HCT116 (cell line): ENCODE data around the gene FRK. TPM values are rescaled to one million over a fixed set of nuclear protein-coding genes. Genes with fewer than 3 reads are reported as not detected.

Experiments
- ATAC-seq: fragments of 200-7000 bp; cut with Tn5 transposase; 2 replicates; pipeline ENCODE4 v1.9.1; 2020; ENCODE audit warnings: mild to moderate bottlenecking, moderate library complexity
- BruUV-seq: library from RNA; stranded (reverse); fragments of 400-500 nt; replicated peaks from 2 replicates; lab custom pipeline; 2021; lab: Mats Ljungman, UMichigan
- CTCF ChIA-PET: fragments of 300-600 bp; sonication (Branson Sonifier 250); formaldehyde crosslinking; loops from one replicate; lab custom pipeline; 2021; ENCODE audit warnings: antibody characterized with exemption; lab: Charles Lee
- POLR2A ChIA-PET: fragments of 300-600, 350-600 bp; sonication (Branson Sonifier 250); formaldehyde crosslinking; loops from one replicate; lab custom pipeline; 2021; ENCODE audit warnings: antibody characterized with exemption; lab: Charles Lee
- RAD21 ChIA-PET, 2 experiments: fragments of 300-600 bp; sonication (Branson Sonifier 250); formaldehyde crosslinking; loops; one replicate each; lab custom pipeline; 2023; ENCODE audit warnings: low total read pairs in 2 of 2; ENCODE audit not compliant: uncharacterized antibody in 2 of 2, unreplicated experiment in 2 of 2, low non-redundant PET in 1 of 2; lab: Charles Lee
- DNase-seq: peaks from one replicate; pipeline ENCODE4 v3.0.0-alpha.2; 2010; ENCODE audit warnings: low read depth, low spot score
- H2AFZ ChIP-seq: fragments of 200-600 bp; shearing (Covaris generic), sonication (generic); 2 replicates; pipeline ENCODE4 v1.6.1; 2017; ENCODE audit warnings: low read depth, mixed run types, mixed read lengths, antibody characterized with exemption, low read length; ENCODE audit not compliant: poor library complexity, severe bottlenecking
- H3K27ac ChIP-seq: 2 replicates; pipeline ENCODE4 v1.5.1; 2012; ENCODE audit warnings: low read depth, low read length
- H3K27me3 ChIP-seq: fragments of 200-600 bp; sonication (generic); 2 replicates; pipeline ENCODE4 v1.6.1; 2016; ENCODE audit warnings: mixed run types, low read length, mixed read lengths; ENCODE audit not compliant: insufficient read depth
- H3K36me3 ChIP-seq, 2 experiments: fragments of 200-500 bp in 1 of 2; fragments of 200-600 bp in 1 of 2; sonication (Bioruptor generic) in 1 of 2; sonication (generic) in 1 of 2; 2 replicates each; pipeline versions ENCODE4 v1.5.1 to v1.6.1; 2014 to 2016; ENCODE audit warnings: low read length in 2 of 2, inconsistent platforms in 1 of 2, mixed read lengths in 1 of 2, mixed run types in 1 of 2; ENCODE audit not compliant: insufficient read depth in 2 of 2, control insufficient read depth in 1 of 2
- H3K4me1 ChIP-seq, 2 experiments: fragments of 200-600 bp in 1 of 2; sonication (generic) in 1 of 2; 2 replicates each; pipeline versions ENCODE4 v1.5.1 to v1.6.1; 2012 to 2017; ENCODE audit warnings: low read length in 2 of 2, inconsistent platforms in 1 of 2, mild to moderate bottlenecking in 1 of 2, mixed read lengths in 1 of 2, mixed run types in 1 of 2, moderate library complexity in 1 of 2; ENCODE audit not compliant: insufficient read depth in 2 of 2, control insufficient read depth in 1 of 2
- H3K4me2 ChIP-seq: fragments of 200-600 bp; sonication (generic); 2 replicates; pipeline ENCODE4 v1.6.1; 2017; ENCODE audit warnings: mixed run types, low read length, mixed read lengths
- H3K4me3 ChIP-seq, 2 experiments: fragments of 200-600 bp in 1 of 2; sonication (generic) in 1 of 2; replicated peaks in 1 of 2; 2 replicates each; pipeline ENCODE4 v1.5.1; 2011 to 2016; ENCODE audit warnings: low read length in 2 of 2, control low read depth in 1 of 2, low read depth in 1 of 2, mild to moderate bottlenecking in 1 of 2, mixed read lengths in 1 of 2, mixed run types in 1 of 2
- H3K79me2 ChIP-seq: fragments of 200-600 bp; sonication (generic); 2 replicates; pipeline ENCODE4 v1.6.1; 2017; ENCODE audit warnings: mild to moderate bottlenecking, mixed run types, low read length, moderate library complexity, mixed read lengths; ENCODE audit not compliant: insufficient read depth
- H3K9ac ChIP-seq: fragments of 200-600 bp; sonication (generic); 2 replicates; pipeline ENCODE4 v1.6.1; 2016; ENCODE audit warnings: low read length, mixed read lengths
- H3K9me2 ChIP-seq: fragments of 200-600 bp; sonication (generic), shearing (Covaris generic); 2 replicates; pipeline ENCODE4 v1.6.1; 2017; ENCODE audit warnings: mixed run types, mild to moderate bottlenecking, moderate library complexity; ENCODE audit not compliant: insufficient read depth
- H3K9me3 ChIP-seq, 2 experiments: fragments of 200-500 bp in 1 of 2; fragments of 200-600 bp in 1 of 2; sonication (Bioruptor generic) in 1 of 2; sonication (generic) in 1 of 2; 2 replicates each; pipeline ENCODE4 v1.6.1; 2014 to 2017; ENCODE audit warnings: low read length in 2 of 2, mixed read lengths in 2 of 2, inconsistent platforms in 1 of 2, low read depth in 1 of 2, mild to moderate bottlenecking in 1 of 2, mixed run types in 1 of 2, moderate library complexity in 1 of 2; ENCODE audit not compliant: control insufficient read depth in 1 of 2, insufficient read depth in 1 of 2
- H4K20me1 ChIP-seq: fragments of 200-600 bp; sonication (generic), shearing (Covaris generic); 2 replicates; pipeline ENCODE4 v1.6.1; 2017; ENCODE audit warnings: mixed run types, mild to moderate bottlenecking, moderate library complexity; ENCODE audit not compliant: insufficient read depth
- ATF3 ChIP-seq: IDR thresholded peaks from 2 replicates; pipeline ENCODE4 v1.6.1; 2012
- CBX3 ChIP-seq: IDR thresholded peaks from 2 replicates; pipeline ENCODE4 v1.6.1; 2012; ENCODE audit warnings: low read depth
- CEBPB ChIP-seq: IDR thresholded peaks from 2 replicates; pipeline ENCODE4 v1.6.1; 2012; ENCODE audit warnings: low read depth
- CTCF ChIP-seq, 3 experiments: fragments of 200-600 bp in 1 of 3; sonication (generic) in 1 of 3; IDR thresholded peaks in 2 of 3; conservative IDR thresholded peaks in 1 of 3; 2 replicates each; pipeline ENCODE4 v1.5.1; 2012 to 2017; ENCODE audit warnings: low read depth in 2 of 3, low read length in 2 of 3, antibody characterized with exemption in 1 of 3, borderline replicate concordance in 1 of 3, control low read depth in 1 of 3, mild to moderate bottlenecking in 1 of 3, mixed read lengths in 1 of 3, mixed run types in 1 of 3, moderate library complexity in 1 of 3; ENCODE audit not compliant: insufficient read depth in 1 of 3
- EGR1 ChIP-seq: IDR thresholded peaks from 2 replicates; pipeline ENCODE4 v1.6.1; 2012; ENCODE audit warnings: low read depth
- EZH2 ChIP-seq: fragments of 200-600 bp; sonication (generic); IDR thresholded peaks from 2 replicates; pipeline ENCODE4 v1.6.1; 2017; ENCODE audit warnings: antibody characterized with exemption, mixed run types
- EZH2phosphoT487 ChIP-seq: fragments of 200-600 bp; IDR thresholded peaks from 2 replicates; pipeline ENCODE4 v1.6.1; 2018; ENCODE audit warnings: antibody characterized with exemption, borderline replicate concordance
- FOSL1 ChIP-seq: IDR thresholded peaks from 2 replicates; pipeline ENCODE4 v1.6.1; 2012; ENCODE audit warnings: low read depth
- JUND ChIP-seq: IDR thresholded peaks from 2 replicates; pipeline ENCODE4 v1.6.1; 2012
- POLR2A ChIP-seq: IDR thresholded peaks from 2 replicates; pipeline ENCODE4 v1.7.0; 2011; ENCODE audit warnings: borderline replicate concordance; ENCODE audit not compliant: insufficient read depth, insufficient read length; ENCODE audit errors: extremely low read depth
- RAD21 ChIP-seq: IDR thresholded peaks from 2 replicates; pipeline ENCODE4 v1.6.1; 2012; ENCODE audit warnings: low read depth, mild to moderate bottlenecking
- SIN3A ChIP-seq: IDR thresholded peaks from 2 replicates; pipeline ENCODE4 v1.6.1; 2012; ENCODE audit warnings: low read depth
- SRF ChIP-seq: IDR thresholded peaks from 2 replicates; pipeline ENCODE4 v1.6.1; 2012; ENCODE audit warnings: low read depth
- TCF7L2 ChIP-seq: IDR thresholded peaks from 2 replicates; pipeline ENCODE4 v1.7.0; 2011; ENCODE audit warnings: borderline replicate concordance, inconsistent platforms; ENCODE audit not compliant: insufficient read depth, insufficient read length; ENCODE audit errors: extremely low read depth
- ZNF274 ChIP-seq: fragments of 200-500 bp; sonication (Bioruptor generic); IDR thresholded peaks from 2 replicates; pipeline ENCODE4 v1.6.1; 2014; ENCODE audit warnings: mild to moderate bottlenecking, low read depth, low read length, inconsistent platforms
- intact Hi-C: fragments of 100-400 bp; cut with micrococcal nuclease; formaldehyde crosslinking; loops from 2 replicates; pipeline ENCODE4 v1.10.0; 2022
- total RNA-seq: library from RNA; stranded (reverse); gene quantifications from one replicate; pipeline ENCODE4 v1.2.1, GENCODE V29; 2021; ENCODE audit not compliant: unreplicated experiment
- TF ChIP-seq, protein P1 (sequence below): IDR thresholded peaks from 2 replicates; pipeline ENCODE4 v1.6.1; 2012
- TF ChIP-seq, protein P2 (sequence below): IDR thresholded peaks from 2 replicates; pipeline ENCODE4 v1.6.1; 2012; ENCODE audit warnings: low read depth
- TF ChIP-seq, protein P3 (sequence below): IDR thresholded peaks from 2 replicates; pipeline ENCODE4 v1.6.1; 2011; ENCODE audit warnings: mild to moderate bottlenecking, low read length, moderate library complexity; ENCODE audit not compliant: insufficient replicate concordance; ENCODE audit errors: extremely low read depth

The FRK gene
- total RNA-seq, 1 experiment from 2014 or later: 3.7 TPM

DNA sequence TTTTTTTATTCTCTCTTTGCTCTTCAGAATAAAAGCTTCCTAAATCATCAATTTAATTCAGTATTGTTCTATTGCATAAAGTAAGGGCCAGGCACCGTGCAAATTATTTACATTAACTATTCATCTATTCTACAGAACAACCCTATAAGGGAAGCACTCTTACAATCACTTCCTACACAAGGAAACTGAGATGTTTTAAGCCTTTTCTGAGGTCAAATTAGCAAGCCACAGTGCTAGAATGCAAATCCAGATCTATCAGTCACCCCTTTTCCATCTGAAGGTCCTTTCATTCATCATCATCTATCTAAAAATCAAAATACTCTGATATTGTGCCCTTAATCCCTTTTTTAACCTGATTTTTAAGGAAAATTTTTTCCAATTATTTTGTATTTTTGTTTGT is 31.2 kb downstream of the FRK start:
- Histone ChIP-seq H3K4me2 (no peak overlapping the region), H3K9me2 (no peaks in the 10 kb centered on the region), H3K9ac (no peak overlapping the region), H3K79me2 (no peaks in the 10 kb centered on the region), H3K9me3 (no peaks in the 10 kb centered on the region), H3K4me3 (no peak overlapping the region), H3K4me1 (peaks cover 0 to 7% of the 10 kb centered on the region in 2 experiments; a peak in 1 of 4 replicates)
- RAD21 ChIA-PET: no interaction called here
- POLR2A ChIA-PET: no interaction called here
- intact Hi-C loops: no loop called here
- TF ChIP-seq CTCF (IDR thresholded peaks at IDR 0.05 in 2 of 3, conservative IDR thresholded peaks at IDR 0.05 in 1 of 3; ENCODE audit: borderline replicate concordance in 1 of 3, insufficient read depth in 1 of 3, low read depth in 2 of 3, low read length in 2 of 3) (no peak), CBX3 (no peak), EZH2 (no peak), EZH2phosphoT487 (no peak), ZNF274 (no peak), EGR1 (no peak), SIN3A (no peak), FOSL1 (no peak), RAD21 (no peak), TCF7L2 (no peak), ATF3 (no peak), CEBPB (no peak), POLR2A (no peak), JUND (no peak), SRF (no peak)
- TF ChIP-seq, protein P1, sequence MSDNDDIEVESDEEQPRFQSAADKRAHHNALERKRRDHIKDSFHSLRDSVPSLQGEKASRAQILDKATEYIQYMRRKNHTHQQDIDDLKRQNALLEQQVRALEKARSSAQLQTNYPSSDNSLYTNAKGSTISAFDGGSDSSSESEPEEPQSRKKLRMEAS: no peak
- TF ChIP-seq, protein P2, sequence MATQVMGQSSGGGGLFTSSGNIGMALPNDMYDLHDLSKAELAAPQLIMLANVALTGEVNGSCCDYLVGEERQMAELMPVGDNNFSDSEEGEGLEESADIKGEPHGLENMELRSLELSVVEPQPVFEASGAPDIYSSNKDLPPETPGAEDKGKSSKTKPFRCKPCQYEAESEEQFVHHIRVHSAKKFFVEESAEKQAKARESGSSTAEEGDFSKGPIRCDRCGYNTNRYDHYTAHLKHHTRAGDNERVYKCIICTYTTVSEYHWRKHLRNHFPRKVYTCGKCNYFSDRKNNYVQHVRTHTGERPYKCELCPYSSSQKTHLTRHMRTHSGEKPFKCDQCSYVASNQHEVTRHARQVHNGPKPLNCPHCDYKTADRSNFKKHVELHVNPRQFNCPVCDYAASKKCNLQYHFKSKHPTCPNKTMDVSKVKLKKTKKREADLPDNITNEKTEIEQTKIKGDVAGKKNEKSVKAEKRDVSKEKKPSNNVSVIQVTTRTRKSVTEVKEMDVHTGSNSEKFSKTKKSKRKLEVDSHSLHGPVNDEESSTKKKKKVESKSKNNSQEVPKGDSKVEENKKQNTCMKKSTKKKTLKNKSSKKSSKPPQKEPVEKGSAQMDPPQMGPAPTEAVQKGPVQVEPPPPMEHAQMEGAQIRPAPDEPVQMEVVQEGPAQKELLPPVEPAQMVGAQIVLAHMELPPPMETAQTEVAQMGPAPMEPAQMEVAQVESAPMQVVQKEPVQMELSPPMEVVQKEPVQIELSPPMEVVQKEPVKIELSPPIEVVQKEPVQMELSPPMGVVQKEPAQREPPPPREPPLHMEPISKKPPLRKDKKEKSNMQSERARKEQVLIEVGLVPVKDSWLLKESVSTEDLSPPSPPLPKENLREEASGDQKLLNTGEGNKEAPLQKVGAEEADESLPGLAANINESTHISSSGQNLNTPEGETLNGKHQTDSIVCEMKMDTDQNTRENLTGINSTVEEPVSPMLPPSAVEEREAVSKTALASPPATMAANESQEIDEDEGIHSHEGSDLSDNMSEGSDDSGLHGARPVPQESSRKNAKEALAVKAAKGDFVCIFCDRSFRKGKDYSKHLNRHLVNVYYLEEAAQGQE: no peak
- TF ChIP-seq, protein P3, sequence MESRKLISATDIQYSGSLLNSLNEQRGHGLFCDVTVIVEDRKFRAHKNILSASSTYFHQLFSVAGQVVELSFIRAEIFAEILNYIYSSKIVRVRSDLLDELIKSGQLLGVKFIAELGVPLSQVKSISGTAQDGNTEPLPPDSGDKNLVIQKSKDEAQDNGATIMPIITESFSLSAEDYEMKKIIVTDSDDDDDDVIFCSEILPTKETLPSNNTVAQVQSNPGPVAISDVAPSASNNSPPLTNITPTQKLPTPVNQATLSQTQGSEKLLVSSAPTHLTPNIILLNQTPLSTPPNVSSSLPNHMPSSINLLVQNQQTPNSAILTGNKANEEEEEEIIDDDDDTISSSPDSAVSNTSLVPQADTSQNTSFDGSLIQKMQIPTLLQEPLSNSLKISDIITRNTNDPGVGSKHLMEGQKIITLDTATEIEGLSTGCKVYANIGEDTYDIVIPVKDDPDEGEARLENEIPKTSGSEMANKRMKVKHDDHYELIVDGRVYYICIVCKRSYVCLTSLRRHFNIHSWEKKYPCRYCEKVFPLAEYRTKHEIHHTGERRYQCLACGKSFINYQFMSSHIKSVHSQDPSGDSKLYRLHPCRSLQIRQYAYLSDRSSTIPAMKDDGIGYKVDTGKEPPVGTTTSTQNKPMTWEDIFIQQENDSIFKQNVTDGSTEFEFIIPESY: no peak
- TF ChIP-seq, all 23 proteins: peak for 0
- Histone ChIP-seq H3K27ac (no peak overlapping the region), H3K36me3 (no peaks in the 10 kb centered on the region), H4K20me1 (no peaks in the 10 kb centered on the region; the same call in 1 of the 2 replicates), H2AFZ (no peak overlapping the region), H3K27me3 (no peaks in the 10 kb centered on the region)
- DNase-seq: no peak
- no TSS peak for BruUV-seq
- ATAC-seq: no peak
- CTCF ChIA-PET: no interaction called here
